ENCODE measurements around the gene RELCH. TPM values are rescaled to one million over a fixed set of nuclear protein-coding genes. Genes with fewer than 3 reads are reported as not detected.

The RELCH gene
- polyA plus RNA-seq, 2 of the 4 experiments (the other 2 are of a cell fraction): 13.5 to 17.5 TPM

- TF ChIP-seq, protein P1, sequence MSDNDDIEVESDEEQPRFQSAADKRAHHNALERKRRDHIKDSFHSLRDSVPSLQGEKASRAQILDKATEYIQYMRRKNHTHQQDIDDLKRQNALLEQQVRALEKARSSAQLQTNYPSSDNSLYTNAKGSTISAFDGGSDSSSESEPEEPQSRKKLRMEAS (IDR thresholded peaks at IDR 0.05): no peak
- TF ChIP-seq CBX2 (IDR thresholded peaks at IDR 0.05; ENCODE audit: borderline replicate concordance, low read depth): no peak
Observed at GRCh38 chr18:62324917-62325805, 138.1 kb downstream of the RELCH start, which contains the start of gene TNFRSF11A (continued).

GRCh38 chr18:62325806-62326645 lies 139.0 kb downstream of the RELCH start:
- WGBS (ENCODE audit: missing lambda C conversion rate): 19% methylated on average over 27 of the region's 45 CpGs

GRCh38 chr18:62326646-62327348 lies 139.7 kb downstream of the RELCH start:
- WGBS (ENCODE audit: missing lambda C conversion rate): 80% methylated on average over 12 of the region's 12 CpGs
- TF ChIP-seq ZC3H11A (IDR thresholded peaks at IDR 0.05) (no peak), ELK1 (IDR thresholded peaks at IDR 0.05; ENCODE audit: low read depth, low read length) (no peak), MAFK (IDR thresholded peaks at IDR 0.05; ENCODE audit: partially characterized antibody) (no peak), NPAS2 (CRISPR knock-in tag; IDR thresholded peaks at IDR 0.05; ENCODE audit: borderline replicate concordance) (no peak), HES2 (IDR thresholded peaks at IDR 0.05) (no peak), RFX5 (IDR thresholded peaks at IDR 0.05) (no peak)
- TF ChIP-seq, protein P2, sequence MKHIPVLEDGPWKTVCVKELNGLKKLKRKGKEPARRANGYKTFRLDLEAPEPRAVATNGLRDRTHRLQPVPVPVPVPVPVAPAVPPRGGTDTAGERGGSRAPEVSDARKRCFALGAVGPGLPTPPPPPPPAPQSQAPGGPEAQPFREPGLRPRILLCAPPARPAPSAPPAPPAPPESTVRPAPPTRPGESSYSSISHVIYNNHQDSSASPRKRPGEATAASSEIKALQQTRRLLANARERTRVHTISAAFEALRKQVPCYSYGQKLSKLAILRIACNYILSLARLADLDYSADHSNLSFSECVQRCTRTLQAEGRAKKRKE (CRISPR knock-in tag; IDR thresholded peaks at IDR 0.05; ENCODE audit: low read depth): no peak
- FAIRE-seq (no peak), DNase-seq (ENCODE audit: low read depth in 1 of 2, low spot score in 1 of 2) (no peak), ATAC-seq (no peak)
- peak overlapping the region; percentile 94 for H3K4me2 ChIP-seq
- ChIA-PET CTCF (interaction anchor here (1.7 to 2.3 kb wide), 2 partner anchors 8 to 11 kb away, joined by 4 to 8 read pairs; no protein-coding TSS in a partner anchor), POLR2A (no interaction called here)
- H3K4me1 ChIP-seq: peaks cover 21% of the 10 kb centered on the region
- no peak overlapping the region for H3K27ac ChIP-seq
- H3K4me3 ChIP-seq: no peak overlapping the region
- H3K9me3 ChIP-seq: no peaks in the 10 kb centered on the region

More at GRCh38 chr18:62325806-62326645, 139.0 kb downstream of the RELCH start:
- H3K27ac ChIP-seq: peak overlapping the region; percentile 72 to 81
- ATAC-seq: peak; percentile 41 to 47
- no peaks in the 10 kb centered on the region for H3K9me3 ChIP-seq
- peak overlapping the region; percentile 70 for H3K4me3 ChIP-seq
- FAIRE-seq: no peak
- peak overlapping the region; percentile 94 for H3K4me2 ChIP-seq
- peak in 1 of 2 experiments; percentile 11 for DNase-seq (ENCODE audit: low read depth in 1 of 2, low spot score in 1 of 2)
- ChIA-PET CTCF (interaction anchor here (0.9 to 3.0 kb wide), 10 partner anchors 9 to 258 kb away, joined by 3 to 14 read pairs (median 4); no protein-coding TSS in a partner anchor), POLR2A (no interaction called here)
- TF ChIP-seq SMC3 (IDR thresholded peaks at IDR 0.05) (no peak), POLR2AphosphoS2 (conservative IDR thresholded peaks at IDR 0.05; ENCODE audit: low read length) (no peak)
- TF ChIP-seq, protein P1 (IDR thresholded peaks at IDR 0.05): 0 out of 2 replicates have a peak, but pooled peaks have one; percentile 15
- H3K4me1 ChIP-seq: peaks cover 21% of the 10 kb centered on the region

- H3K4me1 ChIP-seq: peaks cover 21% of the 10 kb centered on the region
- no peaks in the 10 kb centered on the region for H3K9me3 ChIP-seq
- no peak for FAIRE-seq
- H3K4me2 ChIP-seq: no peak overlapping the region
- ChIA-PET POLR2A (no interaction called here), CTCF (no interaction called here)
- no peak for DNase-seq (ENCODE audit: low read depth in 1 of 2, low spot score in 1 of 2)
- H3K4me3 ChIP-seq: no peak overlapping the region
- H3K27ac ChIP-seq: no peak overlapping the region
- 90% methylated on average over 7 of the region's 7 CpGs for WGBS (ENCODE audit: missing lambda C conversion rate)
- no peak for ATAC-seq
- TF ChIP-seq CHD2 (IDR thresholded peaks at IDR 0.05; ENCODE audit: low read length, partially characterized antibody) (no peak), ELK1 (IDR thresholded peaks at IDR 0.05; ENCODE audit: low read depth, low read length) (no peak), SREBF2 (IDR thresholded peaks at IDR 0.05) (no peak), KDM5A (IDR thresholded peaks at IDR 0.05) (no peak), RCOR1 (IDR thresholded peaks at IDR 0.05; ENCODE audit: low read depth, low read length) (no peak), HOXB5 (CRISPR knock-in tag; IDR thresholded peaks at IDR 0.05) (no peak), ZFP36 (IDR thresholded peaks at IDR 0.05; ENCODE audit: borderline replicate concordance, partially characterized antibody) (no peak), NR3C1 (IDR thresholded peaks at IDR 0.05) (no peak), CTCF (IDR thresholded peaks at IDR 0.05) (no peak)
Observed at GRCh38 chr18:62327977-62328376, 140.9 kb downstream of the RELCH start.

Data from A549 (cell line).